ENCODE data around the gene TKT.
"Not testable (repeated sequence)": the region's sequence is repeated elsewhere in the genome, so short reads cannot be mapped to it uniquely, and the experiment has no call there.

The TKT gene

DNA sequence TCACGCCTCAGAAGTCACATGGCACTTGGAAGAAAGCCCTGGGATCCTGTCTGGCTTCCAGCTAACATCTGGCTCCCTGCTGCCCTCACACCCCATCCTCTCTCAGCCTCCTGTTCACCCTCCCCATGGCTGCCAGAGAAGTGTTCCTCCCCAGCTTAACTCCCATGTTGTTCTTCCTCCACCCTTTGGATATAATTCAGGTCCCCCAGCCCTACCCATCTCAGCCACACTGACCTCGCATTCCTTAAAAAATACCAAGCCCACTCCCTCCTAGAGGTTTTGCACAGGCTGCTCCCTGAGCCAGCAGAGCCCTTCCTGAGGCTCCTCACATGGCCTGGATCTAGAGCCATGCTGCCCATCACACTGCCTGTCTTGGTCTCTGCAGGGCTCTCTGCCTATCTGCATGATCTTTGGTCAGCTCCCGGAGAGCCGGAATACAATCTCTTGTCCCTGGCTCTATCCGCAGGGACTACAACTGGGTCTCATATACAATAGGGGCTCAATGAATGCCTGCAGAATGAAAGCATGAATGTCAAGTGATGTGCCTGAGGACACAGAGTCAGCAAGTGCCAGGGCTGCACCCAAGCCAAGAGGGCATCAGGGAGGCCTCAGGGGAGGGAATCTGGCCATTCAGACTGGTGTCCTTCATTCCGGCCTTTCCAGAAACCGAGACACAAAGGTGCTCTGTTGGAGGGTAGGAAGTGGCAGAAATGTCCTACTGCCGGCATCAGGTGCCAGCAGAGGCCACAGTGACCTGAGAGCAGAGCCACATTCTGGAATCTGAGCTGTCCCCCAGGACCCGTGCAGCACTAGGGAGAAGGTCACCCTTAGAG is 3.8 kb upstream of the TKT start:
- DNase-seq, result no peak

DNA sequence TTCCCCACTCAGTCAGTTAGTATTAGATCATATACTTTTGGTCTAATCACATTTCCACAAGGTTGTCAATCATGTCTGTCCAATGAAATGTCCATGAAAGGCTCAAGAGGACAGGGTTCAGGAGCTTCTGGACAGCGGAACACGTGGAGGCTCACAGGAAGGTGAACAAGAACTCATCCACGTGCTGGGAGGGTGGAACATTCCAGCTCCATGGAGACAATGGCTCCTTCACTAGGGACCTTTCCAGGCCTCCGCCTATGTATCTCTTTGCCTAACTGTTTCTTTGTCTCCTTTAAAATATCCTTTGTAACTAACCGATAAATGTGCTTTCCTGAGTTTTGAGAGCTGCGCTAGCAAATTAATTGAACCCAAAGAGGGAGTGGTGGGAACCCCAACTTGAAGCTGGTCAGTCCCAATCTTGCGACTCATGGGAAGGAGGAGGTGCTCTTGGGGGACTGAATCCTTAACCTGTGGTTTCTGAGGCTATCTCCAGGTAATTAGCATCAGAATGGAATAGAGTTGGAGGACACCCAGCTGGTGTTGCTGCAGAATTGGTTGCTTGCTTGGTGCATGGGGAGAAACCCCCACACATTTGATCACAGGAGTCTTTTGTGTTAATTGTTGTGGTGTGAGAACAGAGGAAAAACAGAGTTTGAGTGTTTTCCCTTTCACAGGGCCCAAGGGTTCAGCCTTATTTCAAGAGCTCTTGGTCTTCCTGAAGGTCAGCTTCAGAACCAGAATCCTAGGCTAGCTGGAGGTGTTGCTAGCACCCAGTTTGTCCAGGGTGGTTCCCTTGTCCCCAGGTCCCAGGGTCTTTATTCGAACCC is 3.0 kb upstream of the TKT start:
- DNase-seq, result no peak

DNA sequence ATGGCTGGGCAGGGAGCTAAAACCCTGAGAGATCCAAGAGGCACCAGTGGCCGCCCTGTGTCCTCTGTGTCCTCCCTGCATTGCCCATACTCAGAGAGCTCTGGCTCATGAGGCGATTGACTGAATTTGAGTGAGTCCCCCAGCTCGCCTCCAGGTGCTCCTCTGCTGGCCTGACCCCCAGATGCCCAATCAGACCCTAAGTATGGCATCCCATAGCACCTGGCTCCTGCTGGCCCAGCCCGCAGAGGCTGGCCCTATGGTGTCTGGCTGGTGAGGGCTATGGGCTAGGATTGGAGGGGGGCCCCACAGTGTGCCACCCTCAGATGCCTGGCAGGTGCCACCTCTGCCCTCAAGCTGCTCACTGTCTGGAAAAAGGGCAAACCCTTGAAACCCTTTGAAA is 1.6 kb upstream of the TKT start:
- DNase-seq, result no peak

DNA sequence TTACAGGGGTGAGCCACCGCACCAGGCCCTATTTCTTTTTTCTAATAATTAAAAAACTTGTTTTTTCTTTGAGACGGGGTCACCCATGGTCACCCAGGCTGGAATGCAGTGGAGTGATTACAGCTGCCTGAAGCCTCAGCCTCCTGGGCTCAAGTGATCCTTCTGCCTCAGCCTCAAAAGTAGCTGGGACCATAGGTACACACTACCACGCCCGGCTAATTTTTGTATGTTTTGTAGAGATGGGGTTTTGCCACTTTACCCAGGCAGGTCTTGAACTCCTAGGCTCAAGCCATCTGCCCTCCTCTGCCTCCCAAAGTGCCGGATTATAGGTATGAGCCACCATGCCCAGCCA is 858 bp upstream of the TKT start:
- no peak for DNase-seq

DNA sequence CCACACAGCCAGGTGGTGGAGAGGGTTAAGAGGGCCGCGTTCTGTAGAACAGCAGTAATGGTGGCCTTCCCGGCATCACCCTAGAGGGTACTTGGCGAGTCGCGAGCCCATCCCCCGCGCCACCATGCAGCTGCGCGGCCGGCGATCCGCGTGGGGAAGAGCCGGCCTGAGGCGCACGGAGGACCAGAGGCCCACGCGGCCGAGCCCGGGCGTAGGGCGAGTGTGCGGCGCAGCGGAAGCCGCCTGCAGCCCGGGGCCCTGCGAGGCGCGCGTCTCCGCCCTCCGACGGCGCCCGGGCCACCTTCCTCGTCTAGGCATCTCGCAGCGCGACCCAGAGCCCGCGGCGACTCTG is 423 bp downstream of the TKT start:
- peak; percentile 39 for DNase-seq

DNA sequence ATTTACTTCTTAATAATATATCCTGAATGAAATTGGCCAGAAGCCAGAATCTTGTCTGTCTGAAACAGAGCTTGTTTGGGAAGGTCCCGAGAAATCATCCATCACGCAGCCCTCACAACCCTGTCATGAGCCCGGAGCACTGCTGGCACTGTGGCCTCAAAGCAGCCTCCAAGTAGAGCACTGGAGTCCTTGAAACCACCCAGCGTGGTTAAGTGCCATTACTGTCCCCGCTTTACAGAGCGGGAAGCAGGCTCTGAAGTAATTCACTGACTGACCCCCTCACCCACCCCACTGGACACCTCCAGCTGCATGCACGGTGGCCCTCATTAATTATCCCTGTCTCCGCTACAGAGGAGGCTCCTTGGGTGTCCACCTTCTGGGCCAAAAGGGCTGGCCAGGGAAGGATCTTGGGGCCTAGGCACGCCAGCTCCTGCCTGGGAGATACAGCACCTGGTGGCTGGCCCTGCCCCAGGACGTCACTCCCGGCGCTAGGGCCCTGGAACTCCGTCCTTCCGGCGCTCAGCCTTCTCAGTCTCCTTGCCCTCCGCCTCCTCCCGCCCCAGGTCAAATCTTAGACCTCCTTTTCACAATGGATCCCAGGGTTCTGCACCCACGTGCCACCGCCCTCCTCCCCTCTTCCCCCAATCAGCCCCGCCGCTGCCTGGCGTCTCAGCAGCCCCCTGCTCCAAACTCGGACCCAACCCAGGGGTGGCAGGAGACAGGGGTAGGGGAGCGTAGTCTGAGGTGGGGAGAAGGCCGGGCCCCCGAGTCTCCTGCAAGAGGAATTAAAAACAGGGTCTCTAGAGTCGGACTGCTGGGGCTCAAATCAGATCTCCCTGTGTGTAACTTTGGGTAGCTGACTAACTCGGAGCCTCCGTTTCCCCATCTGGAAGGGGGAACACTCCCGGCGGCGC is 1.1 kb downstream of the TKT start:
- DNase-seq, result peak; percentile 56

DNA sequence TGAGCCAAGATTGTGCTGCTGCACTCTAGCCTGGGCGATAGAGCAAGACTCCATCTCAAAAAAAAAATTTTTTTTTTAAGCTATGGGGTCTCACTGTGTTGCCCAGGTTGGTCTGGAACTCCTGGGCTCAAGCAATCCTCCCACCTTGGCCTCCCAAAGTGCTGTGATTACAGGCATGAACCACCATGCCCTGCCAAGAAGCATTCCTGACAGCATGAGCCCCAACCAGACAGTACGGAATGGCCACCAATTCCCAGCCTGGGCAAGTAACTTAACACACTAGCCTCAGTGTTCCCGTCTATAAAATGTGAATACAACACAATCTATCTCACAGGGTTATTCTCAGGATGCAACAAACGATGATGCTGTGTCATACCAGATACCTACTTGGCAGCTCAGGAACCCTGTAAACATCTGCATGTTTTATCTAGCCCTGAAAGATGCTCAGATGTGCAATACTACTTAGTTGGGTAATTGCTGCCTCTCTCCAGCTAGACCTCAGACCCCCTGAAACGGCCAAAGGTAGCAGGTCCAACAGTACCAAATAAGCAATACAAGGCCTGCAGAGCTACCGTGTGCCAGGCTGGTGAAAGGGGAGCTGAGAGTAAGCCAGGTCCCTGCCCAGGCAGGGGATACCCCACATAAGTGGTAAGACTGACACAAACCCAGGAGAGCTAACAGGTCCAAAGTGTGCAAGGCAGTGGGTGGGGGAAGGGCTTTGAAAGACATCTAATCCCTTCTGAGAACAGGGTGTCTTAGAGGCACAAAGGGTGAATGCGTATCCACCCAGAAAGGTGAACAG is 1.9 kb downstream of the TKT start:
- no peak for DNase-seq

DNA sequence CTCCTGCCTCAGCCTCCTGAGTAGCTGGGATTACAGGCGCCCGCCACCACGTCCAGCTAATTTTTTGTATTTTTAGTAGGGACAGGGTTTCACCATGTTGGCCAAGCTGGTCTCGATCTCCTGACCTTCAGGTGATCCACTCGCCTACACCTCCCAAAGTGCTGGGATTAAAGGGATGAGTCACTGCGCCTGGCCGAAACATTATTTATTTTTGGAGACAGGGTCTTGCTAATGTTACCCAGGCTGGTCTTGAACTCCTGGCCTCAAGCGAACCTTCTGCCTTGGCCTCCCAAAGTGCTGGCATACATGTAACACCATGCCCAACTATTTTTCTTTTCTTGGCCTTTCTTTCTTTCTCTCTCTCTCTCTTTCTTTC is 2.9 kb downstream of the TKT start:
- not testable (repeated sequence) for DNase-seq

DNA sequence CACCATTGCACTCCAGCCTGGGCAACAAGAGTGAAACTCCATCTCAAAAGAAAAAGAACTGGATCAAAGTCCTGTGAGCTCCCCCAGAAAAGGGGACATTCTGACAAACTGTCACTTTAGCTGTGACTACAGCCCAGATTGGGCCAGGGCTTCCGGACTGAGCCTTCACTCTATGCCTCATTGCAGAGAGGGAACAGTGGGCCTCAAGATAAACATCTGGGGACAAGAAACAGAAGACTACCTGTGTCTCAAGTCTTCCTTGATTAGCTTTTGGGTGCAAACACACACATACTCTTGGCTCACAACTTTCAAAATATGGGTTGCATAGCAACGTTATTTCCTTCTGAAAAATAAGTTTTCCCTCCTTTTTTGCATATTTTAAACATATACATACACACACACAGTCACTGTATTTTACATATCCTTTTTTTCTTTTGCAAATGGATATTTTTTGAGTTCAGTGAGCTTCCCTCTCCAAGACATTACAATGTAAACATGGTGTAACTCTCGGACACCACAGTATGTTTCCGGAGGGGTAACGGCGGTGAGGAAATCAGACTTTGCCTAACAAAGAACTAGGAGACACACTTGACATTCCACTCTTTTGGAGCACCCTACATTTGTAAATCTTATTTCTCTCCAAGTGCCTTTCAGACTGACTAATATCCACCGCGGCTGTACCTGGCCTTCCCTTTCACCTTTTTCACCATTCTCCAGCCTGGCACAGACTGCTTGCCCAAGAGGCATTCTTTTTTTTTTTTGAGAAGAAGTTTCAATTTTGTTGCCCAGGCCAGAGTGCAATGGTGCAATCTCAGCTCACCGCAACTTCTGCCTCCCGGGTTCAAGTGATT is 3.5 kb downstream of the TKT start:
- DNase-seq, result no peak

DNA sequence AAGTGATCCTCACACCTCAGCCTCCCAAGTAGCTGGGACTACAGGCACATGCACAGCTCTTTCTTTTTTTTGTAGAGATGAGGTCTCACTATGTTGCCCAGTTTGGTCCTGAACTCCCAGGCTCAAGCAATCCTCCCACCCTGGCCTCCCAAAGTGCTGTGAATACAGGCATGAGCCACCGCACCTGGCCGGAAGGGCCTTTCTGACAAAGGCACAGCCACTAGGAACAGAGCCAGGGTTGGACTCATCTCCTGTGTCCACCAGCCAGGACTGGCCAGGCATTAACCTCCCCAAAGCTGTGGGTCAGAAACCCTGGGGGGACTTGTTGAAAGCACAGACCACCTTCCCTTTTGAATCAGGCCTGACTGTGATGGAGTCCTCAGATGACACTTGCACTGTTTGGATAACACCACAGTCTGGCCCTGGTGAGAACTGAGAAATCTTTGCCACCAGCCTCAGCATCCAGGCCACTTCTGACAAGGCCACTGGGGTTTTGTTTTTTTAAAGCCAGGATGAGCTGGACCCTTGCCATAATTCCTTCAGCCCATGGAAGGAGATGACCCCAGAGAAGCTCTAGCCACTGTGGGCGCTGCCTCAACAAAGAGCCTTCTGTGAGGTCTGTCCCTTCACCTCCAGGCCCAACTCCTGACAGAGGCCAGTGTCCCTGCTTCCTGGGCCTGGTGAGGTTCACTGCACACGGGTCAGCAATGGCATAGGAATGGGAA is 4.8 kb downstream of the TKT start:
- no peak for DNase-seq

DNA sequence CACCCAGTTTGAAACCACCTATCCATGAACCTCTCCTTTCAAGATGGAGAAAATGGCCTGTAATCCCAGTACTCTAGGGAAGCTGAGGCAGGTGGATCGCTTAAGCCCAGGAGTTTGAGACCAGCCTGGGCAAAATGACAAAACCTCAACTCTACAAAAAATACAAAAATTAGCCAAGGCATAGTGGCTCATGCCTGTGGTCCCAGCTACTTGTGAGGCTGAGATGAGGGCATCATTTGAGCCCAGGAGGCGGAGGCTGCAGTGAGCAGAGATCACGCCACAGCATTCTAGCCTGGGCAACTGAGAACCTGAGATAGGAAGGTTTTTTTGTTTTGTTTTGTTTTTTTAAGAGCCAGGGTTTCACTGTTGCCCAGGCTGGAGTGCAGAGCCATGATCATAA is 5.4 kb downstream of the TKT start:
- DNase-seq, result no peak

DNA sequence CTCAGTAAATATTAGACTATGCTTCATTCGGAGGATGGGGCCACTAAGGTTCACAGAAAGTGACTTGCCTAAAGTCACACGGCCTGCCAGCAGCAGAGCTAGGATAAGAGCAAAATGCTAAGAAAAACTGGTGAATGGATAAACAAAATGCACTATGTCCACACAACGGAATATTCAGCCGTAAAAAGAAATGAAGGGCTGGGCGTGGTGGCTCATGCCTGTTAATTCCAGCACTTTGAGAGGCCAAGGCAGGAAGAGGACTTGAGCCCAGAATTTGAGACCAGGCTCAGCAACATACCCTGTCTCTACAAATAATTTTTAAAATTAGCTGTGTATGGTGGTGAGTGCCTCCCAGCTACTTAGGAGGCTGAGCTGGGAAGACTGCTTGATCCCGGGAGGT is 7.7 kb downstream of the TKT start:
- DNase-seq, result no peak

DNA sequence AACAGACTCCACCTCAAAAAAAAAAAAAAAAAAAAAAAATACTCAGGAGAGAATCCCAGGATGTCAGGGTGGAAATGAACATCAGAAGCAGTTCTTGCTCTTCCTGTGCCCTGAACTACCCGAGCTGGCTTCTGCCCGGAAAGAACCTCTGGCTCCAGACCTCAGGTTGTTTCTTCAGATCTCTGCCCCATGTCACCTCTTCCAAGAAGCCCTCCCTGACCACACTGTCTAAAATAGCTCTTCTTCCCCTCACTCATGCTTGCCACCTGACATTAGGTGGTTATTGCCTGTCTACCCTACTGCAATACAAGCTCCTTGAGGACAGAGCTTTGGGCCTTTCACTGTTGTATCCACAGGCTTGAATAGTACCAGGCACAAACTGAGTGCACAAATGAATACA is 8.2 kb downstream of the TKT start:
- DNase-seq, result no peak

DNA sequence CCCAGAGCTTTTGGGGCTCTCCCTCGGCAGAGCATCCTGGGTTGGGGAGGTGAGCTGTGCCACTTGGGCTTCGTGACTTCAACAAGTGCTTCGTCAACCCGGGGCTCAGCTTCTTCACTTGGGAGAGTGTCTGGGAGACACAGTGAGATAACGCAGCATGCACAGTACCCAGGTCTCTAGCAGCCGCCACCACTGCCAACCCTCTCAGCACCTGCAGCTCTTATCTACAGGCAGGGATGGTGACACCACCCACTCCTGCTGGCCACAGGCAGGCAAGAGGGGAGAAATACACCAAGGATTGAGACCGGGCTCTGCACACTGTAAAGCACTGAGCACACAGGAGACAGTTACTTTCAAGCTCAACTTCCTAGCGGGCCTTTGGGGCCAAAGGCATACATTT is 11.6 kb downstream of the TKT start:
- no peak for DNase-seq

DNA sequence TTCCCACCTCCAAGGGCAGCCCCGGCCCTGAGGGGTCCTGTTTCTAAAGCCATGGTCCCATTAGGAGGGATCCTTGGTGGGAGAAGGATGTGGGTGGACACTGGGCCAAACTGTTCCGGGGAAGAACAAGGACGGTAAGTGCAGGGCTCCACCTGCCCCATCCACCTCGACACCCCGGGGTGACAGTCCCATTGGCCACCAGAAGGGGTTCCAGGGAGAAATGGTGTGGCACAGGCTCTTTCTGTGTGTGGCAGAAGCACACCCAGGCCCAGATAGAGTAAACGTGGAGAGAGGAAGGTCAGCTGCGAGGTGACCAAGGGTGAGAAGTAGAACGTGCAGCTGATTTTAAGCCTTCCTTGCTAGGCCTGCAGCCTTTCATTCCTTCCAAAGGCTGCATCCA is 12.0 kb downstream of the TKT start:
- DNase-seq, result no peak

DNA sequence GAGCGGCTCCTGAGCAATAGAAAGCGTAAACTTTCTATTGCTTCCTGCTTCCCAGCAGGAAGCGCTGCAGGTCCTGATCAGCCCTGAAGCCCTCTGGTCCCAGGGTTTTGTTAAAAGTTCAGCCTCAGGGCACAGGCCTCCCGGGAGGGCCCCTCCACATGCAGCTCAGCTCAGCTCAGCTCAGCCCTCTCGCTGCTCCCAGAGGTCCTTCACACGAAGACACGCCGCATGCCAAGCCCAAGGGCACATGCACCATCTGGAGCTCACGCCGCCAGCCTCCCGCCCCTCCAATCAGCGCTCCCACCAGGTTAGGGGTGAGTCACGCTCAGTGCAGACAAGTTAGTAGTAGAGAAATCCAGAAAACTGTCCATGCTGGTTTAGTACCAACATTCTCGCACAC is 12.7 kb downstream of the TKT start:
- DNase-seq, result no peak

DNA sequence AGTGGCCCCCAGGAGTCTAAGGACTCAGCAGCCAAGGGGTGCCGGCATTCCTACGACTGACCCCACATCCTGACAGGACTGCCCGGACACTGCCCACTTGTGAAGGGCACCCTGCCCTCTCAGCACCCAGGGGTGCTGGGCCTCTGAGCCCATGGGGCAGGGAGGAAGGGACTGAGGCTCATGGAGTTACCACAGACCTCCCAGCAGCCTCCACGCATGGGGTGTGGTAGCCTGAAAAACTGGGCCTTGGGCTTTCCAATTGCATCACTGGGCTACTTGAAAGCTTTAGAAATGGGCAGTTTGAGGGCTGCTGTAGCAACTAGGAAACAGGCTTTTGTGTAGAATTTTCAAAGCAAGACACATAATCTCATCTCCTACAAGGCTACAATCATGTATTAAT is 13.2 kb downstream of the TKT start:
- DNase-seq, result no peak

DNA sequence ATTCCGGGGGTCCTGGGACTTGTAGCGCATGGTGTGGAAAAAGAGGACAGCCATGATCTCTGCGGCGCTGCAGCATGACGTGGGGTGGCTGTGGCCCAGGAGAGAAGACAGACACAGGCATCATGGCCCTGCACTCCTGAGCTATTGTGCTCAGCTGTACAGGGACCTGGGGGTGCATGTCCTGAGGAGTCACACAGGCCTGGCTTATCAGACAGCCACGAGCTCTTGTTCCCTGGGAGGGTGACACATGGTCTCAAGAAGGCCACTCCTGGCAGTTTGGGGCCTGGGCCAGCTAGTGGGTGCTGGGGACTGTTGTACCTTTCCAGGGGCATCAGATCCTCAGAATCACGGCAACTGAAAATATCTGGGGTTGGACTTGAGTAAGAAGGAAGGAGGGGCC is 13.7 kb downstream of the TKT start:
- DNase-seq, result no peak

DNA sequence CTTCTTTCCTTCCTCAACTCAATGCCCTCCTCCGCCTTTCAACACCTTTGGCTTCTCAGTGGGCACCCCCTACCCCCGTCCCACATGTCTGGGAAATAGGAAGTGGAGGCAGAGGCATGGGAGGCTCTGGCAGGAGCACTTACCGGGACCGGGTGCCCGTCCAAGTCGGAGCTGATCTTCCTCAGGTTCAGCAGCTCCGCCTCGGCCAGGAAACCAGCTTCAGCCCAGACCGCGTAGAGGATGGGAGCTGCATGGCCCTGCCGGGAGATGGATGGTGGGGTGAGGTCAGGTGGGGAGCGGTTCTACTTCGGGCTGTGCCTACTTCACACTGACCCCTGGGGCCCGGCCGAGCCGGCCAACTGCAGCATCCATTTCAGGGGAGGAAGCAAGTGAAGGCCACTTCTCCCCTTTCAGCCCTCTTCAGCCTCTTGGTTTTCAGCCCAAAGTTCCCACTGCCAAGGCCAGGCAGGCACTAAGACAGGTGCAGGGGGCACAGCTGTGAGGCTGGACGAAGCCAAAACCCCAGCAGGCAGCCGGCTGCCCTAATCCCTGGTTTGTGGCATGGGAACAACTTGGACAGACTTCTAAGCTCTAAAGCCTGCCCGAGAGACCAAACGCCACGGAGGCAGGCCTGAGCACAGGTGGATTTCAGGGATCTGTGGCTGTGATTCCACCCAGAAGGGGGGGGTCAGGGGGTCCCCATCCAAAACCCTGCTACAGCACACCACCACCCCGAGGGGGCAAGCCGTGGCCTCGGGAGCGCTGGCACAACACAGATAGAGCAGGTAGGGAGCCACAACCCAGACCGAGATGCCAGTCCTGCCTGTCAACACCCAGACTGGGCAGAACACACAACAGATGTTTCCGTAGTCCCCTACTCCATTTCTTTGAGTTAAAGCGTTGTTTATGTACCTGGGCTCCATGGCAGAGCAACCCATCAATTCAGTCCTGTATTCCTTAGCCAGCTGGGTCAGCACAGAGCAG is 14.5 kb downstream of the TKT start:
- no peak for DNase-seq

DNA sequence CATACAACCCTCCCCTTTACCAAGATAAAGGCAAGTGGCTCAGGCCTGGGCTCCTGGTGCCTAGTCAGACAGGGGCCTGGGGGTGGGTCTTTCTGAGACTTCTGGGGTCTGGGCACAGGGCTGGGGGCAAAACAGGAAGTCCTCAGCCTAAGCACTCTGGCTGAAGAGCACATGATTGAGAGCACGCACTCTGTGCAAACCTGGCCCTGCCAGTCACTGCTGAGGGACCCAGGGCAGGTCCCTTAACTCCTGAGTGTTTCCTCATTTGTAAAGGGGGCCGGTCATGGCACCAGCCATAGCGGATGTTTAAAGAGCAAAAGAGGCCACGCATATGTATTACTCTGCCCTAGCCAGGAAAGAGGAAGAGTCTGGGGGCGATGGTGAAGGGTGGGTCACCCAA is 16.0 kb downstream of the TKT start:
- DNase-seq, result no peak
